ENCODE data around the gene SAP130. TPM values are rescaled to one million over a fixed set of nuclear protein-coding genes. Genes with fewer than 3 reads are reported as not detected.

SAP130 gene
- total RNA-seq, 1 experiment from 2014 or later = 45.6 TPM

DNA sequence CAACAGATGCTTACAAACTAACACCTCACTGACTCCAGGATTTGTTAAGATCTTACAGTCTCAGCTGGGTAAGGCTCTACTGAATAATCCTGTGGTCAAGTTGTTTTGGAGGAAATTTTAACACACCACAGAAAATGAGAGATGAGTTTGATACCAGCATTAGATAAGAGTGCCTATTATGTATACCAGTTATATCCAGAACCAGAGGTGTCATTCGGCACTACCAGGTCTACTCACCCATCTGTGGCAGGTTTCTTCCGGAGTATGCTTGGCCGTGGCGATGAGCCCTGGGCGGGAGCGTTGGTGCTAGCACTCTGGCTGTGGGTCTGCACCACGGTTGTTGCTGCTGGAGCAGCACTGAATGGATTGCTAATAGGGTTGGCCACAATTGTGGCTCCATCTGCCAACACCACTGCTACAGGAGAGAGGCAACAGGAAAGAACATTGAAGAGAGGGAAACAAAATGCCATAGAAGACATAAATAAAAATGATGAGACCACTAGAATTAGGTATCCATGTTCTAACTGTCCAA is 41.2 kb downstream of the SAP130 start:
- no peak overlapping the region for H2BK15ac ChIP-seq (ENCODE audit: low read depth, low read length)
- H3K4ac ChIP-seq (ENCODE audit: low read depth, low read length) = no peak overlapping the region
- H3K27me3 ChIP-seq (ENCODE audit: insufficient read depth, low read length) = no peaks in the 10 kb centered on the region
- H3K9ac ChIP-seq (ENCODE audit: extremely low read depth, insufficient read length, low read length) = no peak overlapping the region
- no peak overlapping the region for H4K5ac ChIP-seq (ENCODE audit: insufficient read length, low read depth, low read length)
- no peak for DNase-seq
- H3K23ac ChIP-seq (ENCODE audit: insufficient read length, low read depth, low read length) = no peak overlapping the region
- H4K8ac ChIP-seq (replicated peaks; ENCODE audit: insufficient read length, low read depth, low read length) = no peak overlapping the region
- H3K79me2 ChIP-seq (ENCODE audit: insufficient read depth, low read length) = no peaks in the 10 kb centered on the region
- H2BK12ac ChIP-seq (ENCODE audit: insufficient read length, low read depth, low read length) = no peak overlapping the region
- H2BK120ac ChIP-seq (ENCODE audit: low read depth, low read length, poor library complexity, severe bottlenecking) = no peak overlapping the region
- no peak overlapping the region for H3K18ac ChIP-seq (ENCODE audit: insufficient read length, low read depth, low read length)
- Mint-ChIP-seq H3K4me3 (no peak overlapping the region), H3K9me3 (no peaks in the 10 kb centered on the region), H3K27me3 (ENCODE audit: low read depth) (no peaks in the 10 kb centered on the region), H3K27ac (peak overlapping the region in 1 of 3 experiments; percentile 53; a peak in 1 of 7 replicates), H3K36me3 (ENCODE audit: insufficient read depth in 1 of 3, low read depth in 3 of 3) (peaks cover 39 to 84% (median 69%) of the 10 kb centered on the region in 3 experiments; a peak in 6 of 7 replicates), H3K4me1 (no peaks in the 10 kb centered on the region)
- no peak overlapping the region for H2AK5ac ChIP-seq (ENCODE audit: insufficient read length, low read length)
- H3K56ac ChIP-seq (ENCODE audit: insufficient read length, low read depth, low read length) = no peak overlapping the region
- no peaks in the 10 kb centered on the region for H3K9me3 ChIP-seq (ENCODE audit: control insufficient read depth, low read depth, low read length)
- H3K79me1 ChIP-seq (ENCODE audit: insufficient read depth, low read depth, low read length, poor library complexity, severe bottlenecking) = no peaks in the 10 kb centered on the region
- H2BK20ac ChIP-seq (ENCODE audit: low read depth, low read length, poor library complexity, severe bottlenecking) = no peak overlapping the region
- no peaks in the 10 kb centered on the region for H3K23me2 ChIP-seq (ENCODE audit: insufficient read length, low read depth, low read length, poor library complexity, severe bottlenecking)
- no peak overlapping the region for H3K14ac ChIP-seq (ENCODE audit: insufficient read depth, low read length)
- no peaks in the 10 kb centered on the region for H3K4me1 ChIP-seq (ENCODE audit: insufficient read depth, low read length)
- WGBS (ENCODE audit: extremely low coverage, insufficient read length, low lambda C conversion rate) = no CpG with 5 or more reads among the region's 7 CpGs
- no peak overlapping the region for H2BK5ac ChIP-seq (ENCODE audit: insufficient read length, low read length)
- H4K91ac ChIP-seq (ENCODE audit: insufficient read length, low read depth, low read length) = no peak overlapping the region
- H4K20me1 ChIP-seq (ENCODE audit: control insufficient read depth, insufficient read depth, insufficient read length) = no peaks in the 10 kb centered on the region
- no peak overlapping the region for H3K4me2 ChIP-seq (ENCODE audit: insufficient read depth, insufficient read length, low read length)
- TF ChIP-seq, protein P1, sequence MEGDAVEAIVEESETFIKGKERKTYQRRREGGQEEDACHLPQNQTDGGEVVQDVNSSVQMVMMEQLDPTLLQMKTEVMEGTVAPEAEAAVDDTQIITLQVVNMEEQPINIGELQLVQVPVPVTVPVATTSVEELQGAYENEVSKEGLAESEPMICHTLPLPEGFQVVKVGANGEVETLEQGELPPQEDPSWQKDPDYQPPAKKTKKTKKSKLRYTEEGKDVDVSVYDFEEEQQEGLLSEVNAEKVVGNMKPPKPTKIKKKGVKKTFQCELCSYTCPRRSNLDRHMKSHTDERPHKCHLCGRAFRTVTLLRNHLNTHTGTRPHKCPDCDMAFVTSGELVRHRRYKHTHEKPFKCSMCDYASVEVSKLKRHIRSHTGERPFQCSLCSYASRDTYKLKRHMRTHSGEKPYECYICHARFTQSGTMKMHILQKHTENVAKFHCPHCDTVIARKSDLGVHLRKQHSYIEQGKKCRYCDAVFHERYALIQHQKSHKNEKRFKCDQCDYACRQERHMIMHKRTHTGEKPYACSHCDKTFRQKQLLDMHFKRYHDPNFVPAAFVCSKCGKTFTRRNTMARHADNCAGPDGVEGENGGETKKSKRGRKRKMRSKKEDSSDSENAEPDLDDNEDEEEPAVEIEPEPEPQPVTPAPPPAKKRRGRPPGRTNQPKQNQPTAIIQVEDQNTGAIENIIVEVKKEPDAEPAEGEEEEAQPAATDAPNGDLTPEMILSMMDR (conservative IDR thresholded peaks at IDR 0.05) = no peak
- no peak overlapping the region for H3K27ac ChIP-seq (ENCODE audit: insufficient read length, low read depth, low read length)
- no peak overlapping the region for H2AFZ ChIP-seq (ENCODE audit: low read length)
- no peak overlapping the region for H3T11ph ChIP-seq (ENCODE audit: low read length)

Data from H9 (cell line).